ENCODE measurements around the gene RPS6KA5. TPM values are rescaled to one million over a fixed set of nuclear protein-coding genes. Genes with fewer than 3 reads are reported as not detected.
"Not testable (repeated sequence)": the region's sequence is repeated elsewhere in the genome, so short reads cannot be mapped to it uniquely, and the experiment has no call there.

The RPS6KA5 gene
- total RNA-seq, 8 experiments from 2014 or later, result 2.5 to 25.2 (median 5.8) TPM

DNA sequence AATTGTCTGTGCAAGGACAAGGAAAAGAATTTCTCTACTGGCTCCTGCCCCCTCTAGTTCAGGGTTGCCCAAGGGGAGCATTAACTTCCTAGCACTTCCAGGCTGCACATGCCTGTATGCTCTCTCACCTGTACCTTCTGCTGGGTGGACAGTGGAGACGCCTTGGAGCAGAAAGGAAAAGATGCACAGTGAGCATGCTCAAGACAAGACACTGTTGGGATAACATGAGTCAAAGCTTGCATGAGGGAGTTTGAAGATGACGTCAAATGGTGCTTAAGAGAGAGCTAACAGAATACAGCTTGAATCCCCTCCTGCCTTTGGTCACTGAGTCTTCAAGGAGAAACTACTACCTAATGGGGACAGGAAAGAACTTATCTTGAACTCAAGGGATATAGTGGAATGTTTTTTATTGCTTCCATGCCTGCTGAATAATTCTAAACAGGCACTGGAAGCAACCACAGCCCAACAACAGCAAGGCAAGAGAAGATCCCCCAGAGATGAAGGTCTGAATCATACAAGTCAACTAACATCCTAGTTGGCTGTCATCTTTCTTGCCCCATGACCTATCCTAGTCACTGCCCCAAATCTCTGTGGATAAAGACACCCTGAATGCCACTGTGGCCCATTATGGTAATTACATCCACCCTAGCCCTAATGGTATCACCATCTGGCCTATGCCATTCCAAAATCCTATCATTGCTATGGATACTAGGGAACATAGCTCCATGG is 23.5 kb downstream of the RPS6KA5 start:
- Histone ChIP-seq H3K4me3 (no peak overlapping the region), H3K4me1 (replicated peaks in 1 of 2) (peaks cover 0 to 2% of the 10 kb centered on the region in 2 donors), H3K27ac (no peak overlapping the region)
- WGBS, 10 experiments, result 60 to 100% (median 100%) methylated on average over 1 to 2 of the region's 2 CpGs; no CpG with 5 or more reads in 3 of the 10 experiments
- in situ Hi-C loops (cut with MboI; ENCODE audit: low pct_unique_long_range_greater_than_20kb in 2 of 9, low sequenced_read_pairs in 9 of 9, unreplicated experiment in 9 of 9), result no loop called here
- no peak for ATAC-seq (replicated peaks in 6 of 8)

DNA sequence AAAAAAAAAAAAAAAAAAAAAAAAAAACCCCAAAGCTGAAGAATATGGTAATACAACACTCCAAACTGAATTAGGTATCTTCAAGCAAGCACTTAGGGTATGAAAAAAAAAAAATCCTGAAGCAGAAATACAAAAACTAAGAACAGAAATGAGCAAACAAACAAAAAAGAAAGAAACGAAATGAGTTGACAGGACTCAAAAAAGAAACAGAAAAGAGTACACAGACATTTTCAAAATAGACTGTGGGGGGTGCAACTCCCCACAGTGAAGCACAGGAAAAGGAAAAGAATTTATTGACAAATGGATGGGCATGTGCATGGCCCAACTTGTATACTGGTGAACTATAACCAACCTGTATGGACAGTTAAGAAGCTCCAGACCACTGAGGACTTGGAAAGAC is 24.6 kb downstream of the RPS6KA5 start:
- Histone ChIP-seq H3K4me3 (no peak overlapping the region), H3K4me1 (replicated peaks in 1 of 2) (peaks cover 0 to 2% of the 10 kb centered on the region in 2 donors), H3K27ac (no peak overlapping the region)
- WGBS, 10 experiments, result 38 to 100% (median 68%) methylated on average over 1 of the region's 1 CpG
- no peak for ATAC-seq (replicated peaks in 6 of 8)
- in situ Hi-C loops (cut with MboI; ENCODE audit: low pct_unique_long_range_greater_than_20kb in 2 of 9, low sequenced_read_pairs in 9 of 9, unreplicated experiment in 9 of 9), result no loop called here

DNA sequence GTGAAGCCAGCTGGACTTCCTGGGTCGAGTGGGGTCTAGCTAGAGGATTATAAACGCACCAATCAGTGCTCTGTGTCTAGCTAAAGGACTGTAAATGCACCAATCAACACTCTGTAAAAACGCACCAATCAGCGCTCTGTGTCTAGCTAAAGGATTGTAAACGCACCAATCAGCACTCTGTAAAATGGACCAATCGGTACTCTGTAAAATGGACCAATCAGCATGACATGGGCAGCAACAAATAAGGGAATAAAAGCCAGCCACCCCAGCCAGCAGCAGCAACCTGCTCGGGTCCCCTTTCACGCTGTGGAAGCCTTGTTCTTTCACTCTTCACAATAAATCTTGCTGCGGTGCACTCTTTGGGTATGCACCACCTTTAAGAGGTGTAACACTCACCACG is 26.1 kb downstream of the RPS6KA5 start:
- H3K27ac ChIP-seq; H3K4me3 ChIP-seq; H3K4me1 ChIP-seq (replicated peaks in 1 of 2); in situ Hi-C loops (cut with MboI; ENCODE audit: low pct_unique_long_range_greater_than_20kb in 2 of 9, low sequenced_read_pairs in 9 of 9, unreplicated experiment in 9 of 9); ATAC-seq (replicated peaks in 6 of 8): not testable (repeated sequence)
- WGBS, 10 experiments, result 40 to 88% (median 82%) methylated on average over 1 to 8 of the region's 10 CpGs; no CpG with 5 or more reads in 4 of the 10 experiments

DNA sequence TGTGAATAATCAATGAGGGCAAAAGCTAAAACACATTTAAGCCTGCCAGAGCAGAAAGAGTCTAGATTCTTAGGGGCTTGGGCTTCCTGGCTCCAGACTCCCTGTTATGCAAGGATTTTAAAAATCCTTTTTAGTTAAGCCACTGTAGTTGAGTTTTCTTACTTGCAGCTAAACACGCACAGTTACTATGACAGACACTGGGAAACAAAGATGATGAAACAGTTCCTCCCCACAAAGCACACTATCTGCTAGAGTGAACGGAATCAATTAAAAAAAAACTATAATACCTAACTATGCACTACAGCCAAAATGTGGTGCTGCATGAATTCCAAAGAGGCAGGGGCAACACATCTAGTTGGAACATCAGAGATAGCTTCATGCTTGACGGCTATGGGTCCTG is 28.2 kb downstream of the RPS6KA5 start:
- H3K4me1 ChIP-seq (replicated peaks in 1 of 2), result peaks cover 0 to 2% of the 10 kb centered on the region in 2 donors
- H3K4me3 ChIP-seq, result no peak overlapping the region
- ATAC-seq (replicated peaks in 6 of 8), result no peak
- WGBS, 10 experiments, result 76 to 100% (median 94%) methylated on average over 1 to 3 of the region's 3 CpGs
- in situ Hi-C loops (cut with MboI; ENCODE audit: low pct_unique_long_range_greater_than_20kb in 2 of 9, low sequenced_read_pairs in 9 of 9, unreplicated experiment in 9 of 9), result no loop called here
- H3K27ac ChIP-seq, result no peak overlapping the region

DNA sequence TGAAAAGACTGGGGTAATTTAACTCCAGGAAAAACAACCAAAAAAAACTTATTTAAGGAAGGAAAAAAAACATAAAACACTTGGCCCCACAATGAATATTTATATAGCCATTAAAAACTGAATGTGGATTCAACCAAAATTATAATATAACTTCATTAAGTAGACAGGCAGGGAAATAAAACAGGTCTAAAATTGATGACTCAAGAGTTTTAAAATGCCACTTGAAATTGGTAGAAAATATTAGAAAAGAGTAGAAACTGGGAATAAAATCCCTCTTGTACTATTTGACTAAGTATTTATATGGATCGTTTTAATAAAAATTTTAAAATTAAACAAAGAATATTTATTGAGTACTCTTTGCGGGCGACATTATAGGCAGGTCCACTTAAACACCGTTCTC is 28.8 kb downstream of the RPS6KA5 start:
- H3K27ac ChIP-seq, result no peak overlapping the region
- no peak overlapping the region for H3K4me3 ChIP-seq
- peaks cover 0 to 2% of the 10 kb centered on the region in 2 donors for H3K4me1 ChIP-seq (replicated peaks in 1 of 2)
- in situ Hi-C loops (cut with MboI; ENCODE audit: low pct_unique_long_range_greater_than_20kb in 2 of 9, low sequenced_read_pairs in 9 of 9, unreplicated experiment in 9 of 9), result no loop called here
- WGBS, 10 experiments, result 80 to 95% (median 93%) methylated on average over 3 to 4 of the region's 4 CpGs
- no peak for ATAC-seq (replicated peaks in 6 of 8)

DNA sequence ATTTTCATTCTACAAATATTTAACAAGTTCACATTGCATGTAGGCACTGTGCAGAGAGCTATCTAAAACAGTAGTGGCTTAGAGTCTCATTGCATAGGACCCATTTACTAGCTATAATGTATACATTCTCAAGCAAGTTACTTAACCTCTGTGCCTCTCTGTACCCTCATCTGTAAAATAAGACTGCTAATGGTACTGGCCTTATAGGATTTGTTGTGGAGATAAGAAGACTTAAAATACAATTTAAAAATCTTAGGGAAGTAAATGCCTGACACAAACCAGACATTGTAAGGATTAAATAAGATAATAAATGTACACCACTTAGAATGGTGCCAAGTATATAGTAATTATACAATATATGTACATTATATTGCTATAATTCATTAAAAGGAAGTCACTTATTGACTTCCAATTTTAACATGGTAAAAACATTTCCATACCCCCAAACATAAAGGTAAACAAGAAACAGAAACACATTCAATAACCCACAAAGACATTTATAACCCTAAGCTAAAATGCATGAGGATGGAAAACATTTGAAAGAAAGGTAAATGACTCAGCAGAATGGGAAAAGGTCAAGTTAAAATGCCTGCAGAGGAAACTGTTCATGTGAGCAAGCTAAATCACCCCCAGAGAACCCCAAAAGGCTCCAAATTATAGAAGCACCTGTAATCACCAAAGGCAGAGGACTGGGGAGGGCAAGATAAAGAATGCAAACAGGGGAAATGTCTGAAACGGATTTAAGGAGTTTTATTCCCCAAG is 30.8 kb downstream of the RPS6KA5 start:
- H3K27ac ChIP-seq, result no peak overlapping the region
- 0 to 88% (median 50%) methylated on average over 1 of the region's 1 CpG; no CpG with 5 or more reads in 3 of the 10 experiments for WGBS, 10 experiments
- ATAC-seq (replicated peaks in 6 of 8), result no peak

DNA sequence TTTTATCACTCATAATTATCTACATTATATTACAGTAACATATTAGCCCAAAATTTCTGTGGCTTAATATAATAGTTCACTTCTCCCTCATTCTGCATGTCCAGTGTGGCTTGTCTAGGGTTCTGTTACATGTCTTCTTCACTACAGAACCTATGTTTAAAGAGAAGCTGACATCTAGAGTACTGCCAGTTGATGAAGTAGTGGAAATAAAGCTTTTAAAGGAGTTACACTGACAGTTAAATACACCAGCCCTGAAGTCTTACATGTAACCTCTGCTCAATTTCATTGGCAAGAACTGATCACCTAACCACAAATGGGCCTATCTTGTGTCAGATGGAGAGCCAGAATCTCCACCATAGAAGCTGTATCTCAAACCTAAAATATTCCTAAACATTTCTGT is 32.9 kb downstream of the RPS6KA5 start:
- in situ Hi-C loops (cut with MboI; ENCODE audit: low pct_unique_long_range_greater_than_20kb in 2 of 9, low sequenced_read_pairs in 9 of 9, unreplicated experiment in 9 of 9), result no loop called here
- no peak for ATAC-seq (replicated peaks in 6 of 8)

More for the DNA sequence above, 30.8 kb downstream of the RPS6KA5 start:
- no peaks in the 10 kb centered on the region for H3K4me1 ChIP-seq (replicated peaks in 1 of 2)
- no peak overlapping the region for H3K4me3 ChIP-seq
- in situ Hi-C loops (cut with MboI; ENCODE audit: low pct_unique_long_range_greater_than_20kb in 2 of 9, low sequenced_read_pairs in 9 of 9, unreplicated experiment in 9 of 9), result no loop called here

DNA sequence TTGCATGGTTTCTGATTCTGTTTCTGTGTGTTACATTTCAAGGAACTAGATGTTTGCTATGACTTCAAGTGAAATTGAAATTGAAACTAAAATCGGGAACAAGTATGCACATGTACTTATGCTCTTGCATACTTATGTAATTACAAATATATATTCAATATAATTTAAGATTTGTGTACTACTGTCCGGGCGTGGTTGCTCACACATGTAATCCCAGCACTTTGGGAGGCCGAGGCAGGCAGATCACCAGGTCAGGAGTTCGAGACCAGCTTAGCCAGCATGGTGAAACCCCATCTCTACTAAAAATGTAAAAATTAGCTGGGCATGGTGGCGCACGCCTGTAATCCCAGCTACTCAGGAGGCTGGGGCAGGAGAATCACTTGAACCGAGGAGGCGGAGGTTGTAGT is 37.8 kb downstream of the RPS6KA5 start:
- H3K4me3 ChIP-seq; H3K4me1 ChIP-seq (replicated peaks in 1 of 2); in situ Hi-C loops (cut with MboI; ENCODE audit: low pct_unique_long_range_greater_than_20kb in 2 of 9, low sequenced_read_pairs in 9 of 9, unreplicated experiment in 9 of 9); H3K27ac ChIP-seq: not testable (repeated sequence)
- 26 to 100% (median 94%) methylated on average over 2 to 9 of the region's 9 CpGs; no CpG with 5 or more reads in 1 of the 10 experiments for WGBS, 10 experiments
- ATAC-seq (replicated peaks in 6 of 8), result peak in 3 of 8 experiments; percentile 88 to 93 (median 91)

More for the DNA sequence above, 32.9 kb downstream of the RPS6KA5 start:
- no peaks in the 10 kb centered on the region for H3K4me1 ChIP-seq (replicated peaks in 1 of 2)
- H3K4me3 ChIP-seq, result no peak overlapping the region
- no peak overlapping the region for H3K27ac ChIP-seq

DNA sequence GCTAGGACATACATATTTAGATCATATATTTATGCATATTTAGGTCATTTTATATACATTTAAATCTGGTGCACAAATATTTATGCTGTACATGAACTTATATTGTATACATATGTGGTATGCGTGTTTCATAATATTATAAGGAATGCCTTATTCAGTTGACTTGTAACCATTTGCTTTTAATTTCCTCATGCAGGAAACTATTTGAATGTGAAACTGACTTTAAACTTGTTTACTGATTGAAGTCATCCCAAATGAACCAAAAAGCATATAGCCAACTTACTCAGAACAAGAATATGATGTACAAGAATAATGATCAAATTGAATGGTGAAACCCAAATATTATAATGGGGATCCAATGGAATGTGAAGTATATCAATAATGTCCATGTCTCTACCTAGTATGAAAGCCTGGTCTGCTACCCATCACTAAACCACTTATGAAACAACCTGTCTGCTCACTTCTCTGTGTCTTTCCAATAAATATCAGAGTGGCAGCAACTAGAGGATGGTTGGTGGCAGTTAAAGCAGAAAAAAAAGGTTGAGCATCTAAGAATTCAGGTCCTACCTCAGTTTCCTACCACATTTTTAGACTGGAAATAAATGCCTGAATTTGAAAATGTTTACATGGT is 38.3 kb downstream of the RPS6KA5 start:
- 0 to 100% (median 65%) methylated on average over 1 of the region's 1 CpG; no CpG with 5 or more reads in 2 of the 10 experiments for WGBS, 10 experiments
- no peak overlapping the region for H3K4me3 ChIP-seq
- in situ Hi-C loops (cut with MboI; ENCODE audit: low pct_unique_long_range_greater_than_20kb in 2 of 9, low sequenced_read_pairs in 9 of 9, unreplicated experiment in 9 of 9), result no loop called here

DNA sequence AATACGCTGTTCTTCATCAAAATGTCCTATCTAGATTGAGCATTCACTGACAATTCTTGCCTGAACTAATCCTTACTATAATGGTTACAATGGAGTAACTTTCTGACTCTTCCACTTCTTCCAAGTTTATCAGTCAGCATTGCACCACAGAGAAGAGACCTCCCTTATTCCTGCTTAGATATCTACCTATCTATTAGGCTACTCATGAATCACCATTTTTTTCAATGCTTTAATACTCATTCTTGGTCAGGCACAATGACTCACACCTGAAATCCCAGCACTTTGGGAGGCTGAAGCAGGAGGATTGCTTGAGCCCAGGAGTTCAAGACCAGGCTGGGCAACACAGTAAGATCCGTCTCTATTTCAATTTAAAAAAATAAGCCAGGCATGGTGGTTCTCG is 39.3 kb downstream of the RPS6KA5 start:
- in situ Hi-C loops (cut with MboI; ENCODE audit: low pct_unique_long_range_greater_than_20kb in 2 of 9, low sequenced_read_pairs in 9 of 9, unreplicated experiment in 9 of 9), result no loop called here
- WGBS, 10 experiments, result 50 to 100% (median 100%) methylated on average over 1 to 3 of the region's 3 CpGs; no CpG with 5 or more reads in 1 of the 10 experiments
- no peak overlapping the region for H3K4me3 ChIP-seq
- no peak overlapping the region for H3K27ac ChIP-seq
- no peaks in the 10 kb centered on the region for H3K4me1 ChIP-seq (replicated peaks in 1 of 2)
- no peak for ATAC-seq (replicated peaks in 6 of 8)

More for the DNA sequence above, 38.3 kb downstream of the RPS6KA5 start:
- no peaks in the 10 kb centered on the region for H3K4me1 ChIP-seq (replicated peaks in 1 of 2)
- peak in 3 of 8 experiments; percentile 47 to 61 (median 54) for ATAC-seq (replicated peaks in 6 of 8)
- H3K27ac ChIP-seq, result no peak overlapping the region

DNA sequence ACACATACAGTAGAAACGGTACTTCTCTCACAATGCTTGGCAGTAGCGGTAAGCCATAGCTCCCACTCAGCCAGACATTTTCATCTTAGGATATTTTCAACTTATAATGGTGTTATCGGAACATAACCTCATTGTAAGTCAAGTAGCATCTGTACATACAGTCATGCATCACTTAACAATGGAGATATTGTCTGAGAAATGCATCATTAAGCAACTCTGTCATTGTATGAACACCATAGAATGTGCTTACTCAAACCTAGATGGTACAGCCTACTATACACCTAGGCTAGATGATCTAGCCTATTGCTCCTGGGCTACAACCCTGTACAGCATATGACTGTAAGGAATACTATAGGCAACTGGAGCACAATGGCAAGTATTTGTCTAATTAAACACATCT is 40.8 kb downstream of the RPS6KA5 start:
- WGBS, 10 experiments, result 58 to 100% (median 95%) methylated on average over 1 to 3 of the region's 3 CpGs; no CpG with 5 or more reads in 2 of the 10 experiments
- in situ Hi-C loops (cut with MboI; ENCODE audit: low pct_unique_long_range_greater_than_20kb in 2 of 9, low sequenced_read_pairs in 9 of 9, unreplicated experiment in 9 of 9), result no loop called here
- no peaks in the 10 kb centered on the region for H3K4me1 ChIP-seq (replicated peaks in 1 of 2)
- no peak overlapping the region for H3K4me3 ChIP-seq
- no peak for ATAC-seq (replicated peaks in 6 of 8)
- H3K27ac ChIP-seq, result no peak overlapping the region

DNA sequence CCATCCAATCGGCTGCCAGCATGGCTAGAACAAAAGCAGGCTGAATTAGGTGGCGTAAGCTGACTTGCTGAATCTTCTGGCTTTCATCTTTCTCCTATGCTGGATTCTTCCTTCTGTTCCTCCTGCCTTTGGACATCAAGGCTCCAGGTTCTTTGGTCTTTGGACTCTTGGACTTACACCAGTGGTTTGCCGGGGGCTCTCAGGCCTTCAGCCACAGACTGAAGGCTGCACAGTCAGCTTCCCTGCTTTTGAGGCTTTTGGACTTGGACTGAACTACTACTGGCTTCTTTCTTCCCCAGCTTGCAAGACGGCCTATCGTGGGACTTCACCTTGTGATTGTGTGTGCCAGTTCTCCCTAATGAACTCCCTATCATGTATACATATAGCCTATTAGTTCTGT is 42.0 kb downstream of the RPS6KA5 start:
- ATAC-seq (replicated peaks in 6 of 8), result no peak
- no peak overlapping the region for H3K4me3 ChIP-seq
- WGBS, 10 experiments, result 84 to 100% (median 96%) methylated on average over 2 to 5 of the region's 5 CpGs; no CpG with 5 or more reads in 4 of the 10 experiments
- no peaks in the 10 kb centered on the region for H3K4me1 ChIP-seq (replicated peaks in 1 of 2)
- in situ Hi-C loops (cut with MboI; ENCODE audit: low pct_unique_long_range_greater_than_20kb in 2 of 9, low sequenced_read_pairs in 9 of 9, unreplicated experiment in 9 of 9), result no loop called here
- no peak overlapping the region for H3K27ac ChIP-seq

DNA sequence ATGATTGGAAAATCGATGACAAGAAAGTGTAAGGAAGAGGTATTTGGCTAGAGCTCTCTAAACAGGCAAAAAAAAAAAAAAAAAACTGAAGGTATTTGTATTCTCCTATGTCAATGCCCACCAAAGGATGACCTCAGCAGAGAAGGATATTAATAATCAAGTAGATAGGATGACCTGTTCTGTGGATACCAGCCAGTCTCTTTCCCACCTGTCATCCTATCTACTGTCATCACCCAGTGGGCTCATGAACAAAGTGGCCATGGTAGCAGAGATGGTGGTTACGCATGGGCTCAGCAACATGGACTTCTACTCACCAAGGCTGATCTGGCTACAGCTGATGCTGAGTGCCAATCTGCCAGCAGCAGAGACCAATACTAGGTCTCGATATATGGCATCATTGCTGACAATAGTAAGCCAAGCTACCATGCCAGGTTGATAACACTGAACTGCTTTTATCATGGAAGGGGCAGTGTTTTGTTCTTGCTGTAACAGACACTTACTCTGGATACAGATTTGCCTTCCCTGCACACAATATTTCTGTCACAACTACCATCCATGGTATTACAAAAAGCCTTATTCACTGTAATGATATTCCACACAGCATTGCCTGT is 43.5 kb downstream of the RPS6KA5 start:
- WGBS, 10 experiments, result 45 to 100% (median 97%) methylated on average over 1 to 3 of the region's 3 CpGs; no CpG with 5 or more reads in 3 of the 10 experiments
- in situ Hi-C loops (cut with MboI; ENCODE audit: low pct_unique_long_range_greater_than_20kb in 2 of 9, low sequenced_read_pairs in 9 of 9, unreplicated experiment in 9 of 9), result no loop called here

More for the DNA sequence above, 43.5 kb downstream of the RPS6KA5 start:
- Histone ChIP-seq H3K4me3 (no peak overlapping the region), H3K27ac (no peak overlapping the region), H3K4me1 (replicated peaks in 1 of 2) (no peaks in the 10 kb centered on the region)
- peak in 1 of 8 experiments; percentile 67 for ATAC-seq (replicated peaks in 6 of 8)
